ENCODE measurements around the gene ABCA4. TPM values are rescaled to one million over a fixed set of nuclear protein-coding genes. Genes with fewer than 3 reads are reported as not detected.
A peak's percentile ranks its signal among the peaks of the same experiment; 100 is the strongest.

The ABCA4 gene
- total RNA-seq, 1 experiment from 2014 or later = not detected

GRCh38 chr1:94017155-94017829 lies 103.7 kb downstream of the ABCA4 start:
- TF ChIP-seq CTCF (IDR thresholded peaks at IDR 0.05; ENCODE audit: unreplicated experiment) = no peak
- no peaks in the 10 kb centered on the region for H3K9me3 Mint-ChIP-seq (ENCODE audit: unreplicated experiment)
- peak; percentile 36 for DNase-seq (ENCODE audit: unreplicated experiment)
- H3K4me1 Mint-ChIP-seq (ENCODE audit: insufficient read depth, unreplicated experiment) = peaks cover 20% of the 10 kb centered on the region
- no peaks in the 10 kb centered on the region for H3K27me3 Mint-ChIP-seq (ENCODE audit: insufficient read depth, unreplicated experiment)
- no TSS peak for BruUV-seq (replicated peaks)
- intact Hi-C loops (cut with micrococcal nuclease) = no loop called here
- CTCF ChIA-PET = interaction anchor here (1.0 to 3.7 kb wide), 4 partner anchors 8 to 319 kb away, joined by 3 to 31 read pairs (median 4); no protein-coding TSS in a partner anchor
- no peaks in the 10 kb centered on the region for H3K36me3 Mint-ChIP-seq (ENCODE audit: insufficient read depth, unreplicated experiment)
- no peak overlapping the region for H3K27ac Mint-ChIP-seq (ENCODE audit: low read depth, unreplicated experiment)
- H3K4me3 Mint-ChIP-seq (ENCODE audit: unreplicated experiment) = no peak overlapping the region
- POLR2A ChIA-PET = no interaction called here

- no peak overlapping the region for H3K27ac Mint-ChIP-seq (ENCODE audit: low read depth, unreplicated experiment)
- no peak overlapping the region for H3K4me3 Mint-ChIP-seq (ENCODE audit: unreplicated experiment)
- POLR2A ChIA-PET = interaction anchor here (0.8 to 1.1 kb wide), 3 partner anchors 10 to 345 kb away, joined by 3 to 4 read pairs (median 3); partner anchors contain the start of gene DNTTIP2
- intact Hi-C loops (cut with micrococcal nuclease) = no loop called here
- no peaks in the 10 kb centered on the region for H3K27me3 Mint-ChIP-seq (ENCODE audit: insufficient read depth, unreplicated experiment)
- no peaks in the 10 kb centered on the region for H3K9me3 Mint-ChIP-seq (ENCODE audit: unreplicated experiment)
- TSS peak; percentile 75 for BruUV-seq (replicated peaks)
- DNase-seq (ENCODE audit: unreplicated experiment) = no peak
- peaks cover 5% of the 10 kb centered on the region for H3K36me3 Mint-ChIP-seq (ENCODE audit: insufficient read depth, unreplicated experiment)
- CTCF ChIA-PET = interaction anchor here (0.7 to 3.7 kb wide), 5 partner anchors 10 to 448 kb away, joined by 3 to 31 read pairs (median 5); no protein-coding TSS in a partner anchor
- H3K4me1 Mint-ChIP-seq (ENCODE audit: insufficient read depth, unreplicated experiment) = peaks cover 6% of the 10 kb centered on the region
- TF ChIP-seq CTCF (IDR thresholded peaks at IDR 0.05; ENCODE audit: unreplicated experiment) = no peak
Observed at GRCh38 chr1:94015489-94015817, 105.5 kb downstream of the ABCA4 start.

GRCh38 chr1:94014635-94015488 lies 106.1 kb downstream of the ABCA4 start:
- intact Hi-C loops (cut with micrococcal nuclease) = no loop called here
- H3K27me3 Mint-ChIP-seq (ENCODE audit: insufficient read depth, unreplicated experiment) = no peaks in the 10 kb centered on the region
- ChIA-PET POLR2A (interaction anchor here (1.0 to 1.1 kb wide), 2 partner anchors 9 to 346 kb away, joined by 3 to 4 read pairs; no protein-coding TSS in a partner anchor), CTCF (interaction anchor here (0.5 to 3.7 kb wide), 5 partner anchors 11 to 449 kb away, joined by 3 to 31 read pairs (median 5); no protein-coding TSS in a partner anchor)
- H3K27ac Mint-ChIP-seq (ENCODE audit: low read depth, unreplicated experiment) = no peak overlapping the region
- no peak for TF ChIP-seq CTCF (IDR thresholded peaks at IDR 0.05; ENCODE audit: unreplicated experiment)
- no peak overlapping the region for H3K4me3 Mint-ChIP-seq (ENCODE audit: unreplicated experiment)
- peaks cover 5% of the 10 kb centered on the region for H3K36me3 Mint-ChIP-seq (ENCODE audit: insufficient read depth, unreplicated experiment)
- H3K4me1 Mint-ChIP-seq (ENCODE audit: insufficient read depth, unreplicated experiment) = peaks cover 6% of the 10 kb centered on the region
- no peaks in the 10 kb centered on the region for H3K9me3 Mint-ChIP-seq (ENCODE audit: unreplicated experiment)
- BruUV-seq (replicated peaks) = no TSS peak
- no peak for DNase-seq (ENCODE audit: unreplicated experiment)

GRCh38 chr1:94014087-94014486 lies 106.9 kb downstream of the ABCA4 start:
- no peak overlapping the region for H3K4me3 Mint-ChIP-seq (ENCODE audit: unreplicated experiment)
- no peak overlapping the region for H3K27ac Mint-ChIP-seq (ENCODE audit: low read depth, unreplicated experiment)
- H3K36me3 Mint-ChIP-seq (ENCODE audit: insufficient read depth, unreplicated experiment) = peaks cover 5% of the 10 kb centered on the region
- no TSS peak for BruUV-seq (replicated peaks)
- no peak for TF ChIP-seq CTCF (IDR thresholded peaks at IDR 0.05; ENCODE audit: unreplicated experiment)
- DNase-seq (ENCODE audit: unreplicated experiment) = no peak
- H3K27me3 Mint-ChIP-seq (ENCODE audit: insufficient read depth, unreplicated experiment) = no peaks in the 10 kb centered on the region
- ChIA-PET POLR2A (interaction anchor here (0.9 kb wide), 1 partner anchor 12 kb away, joined by 3 read pairs; no protein-coding TSS in a partner anchor), CTCF (interaction anchor here (0.7 to 5.4 kb wide), 3 partner anchors 12 to 395 kb away, joined by 3 to 28 read pairs (median 15); no protein-coding TSS in a partner anchor)
- H3K9me3 Mint-ChIP-seq (ENCODE audit: unreplicated experiment) = no peaks in the 10 kb centered on the region
- H3K4me1 Mint-ChIP-seq (ENCODE audit: insufficient read depth, unreplicated experiment) = peaks cover 6% of the 10 kb centered on the region
- intact Hi-C loops (cut with micrococcal nuclease) = no loop called here
